HUES48 (cell line): ENCODE measurements around the gene PGAP2.

Experiments used
- H3K27ac ChIP-seq: one replicate; pipeline ENCODE4 v1.7.0; 2013; ENCODE audit warnings: low read depth, low read length, inconsistent platforms
- H3K27me3 ChIP-seq: 2 replicates; pipeline ENCODE4 v1.6.1; 2013; ENCODE audit warnings: mild to moderate bottlenecking, low read length; ENCODE audit not compliant: control insufficient read depth, insufficient read depth
- H3K36me3 ChIP-seq: 2 replicates; pipeline ENCODE4 v1.6.1; 2013; ENCODE audit warnings: low read length; ENCODE audit not compliant: control insufficient read depth, insufficient read depth
- H3K4me1 ChIP-seq: 2 replicates; pipeline ENCODE4 v1.6.1; 2013; ENCODE audit warnings: mild to moderate bottlenecking, low read length; ENCODE audit not compliant: control insufficient read depth, insufficient read depth
- H3K4me3 ChIP-seq: 2 replicates; pipeline ENCODE4 v1.5.1; 2013; ENCODE audit warnings: mild to moderate bottlenecking, low read depth, low read length
- H3K9ac ChIP-seq: 2 replicates; pipeline ENCODE4 v1.6.1; 2013; ENCODE audit warnings: mild to moderate bottlenecking, low read depth, low read length, moderate library complexity
- H3K9me3 ChIP-seq: 2 replicates; pipeline ENCODE4 v1.6.1; 2013; ENCODE audit warnings: low read length; ENCODE audit not compliant: control insufficient read depth, insufficient read depth

PGAP2 gene

GRCh38 chr11:3845246-3845645 is 36.9 kb downstream of the PGAP2 start:
- no peak overlapping the region for H3K27ac ChIP-seq
- H3K4me3 ChIP-seq: no peak overlapping the region
- no peak overlapping the region for H3K9ac ChIP-seq
- peaks cover 6% of the 10 kb centered on the region; the same call in 1 of the 2 replicates for H3K4me1 ChIP-seq
- H3K9me3 ChIP-seq: no peaks in the 10 kb centered on the region
- H3K36me3 ChIP-seq: no peaks in the 10 kb centered on the region
- H3K27me3 ChIP-seq: no peaks in the 10 kb centered on the region

- H3K36me3 ChIP-seq: no peaks in the 10 kb centered on the region
- no peaks in the 10 kb centered on the region for H3K9me3 ChIP-seq
- no peaks in the 10 kb centered on the region for H3K27me3 ChIP-seq
- H3K9ac ChIP-seq: no peak overlapping the region
- H3K27ac ChIP-seq: no peak overlapping the region
- H3K4me3 ChIP-seq: no peak overlapping the region
- H3K4me1 ChIP-seq: peaks cover 6% of the 10 kb centered on the region; the same call in 1 of the 2 replicates
These were observed 37.3 kb downstream of the PGAP2 start for GRCh38 chr11:3845670-3846069.

- no peak overlapping the region for H3K27ac ChIP-seq
- H3K9me3 ChIP-seq: no peaks in the 10 kb centered on the region
- H3K4me3 ChIP-seq: no peak overlapping the region
- no peaks in the 10 kb centered on the region for H3K36me3 ChIP-seq
- no peaks in the 10 kb centered on the region for H3K27me3 ChIP-seq
- peaks cover 6% of the 10 kb centered on the region for H3K4me1 ChIP-seq
- no peak overlapping the region for H3K9ac ChIP-seq
These were observed 41.0 kb downstream of the PGAP2 start for GRCh38 chr11:3849297-3849874.

GRCh38 chr11:3853545-3853842 is 45.1 kb downstream of the PGAP2 start:
- Histone ChIP-seq H3K4me1 (peaks cover 14% of the 10 kb centered on the region), H3K27ac (no peak overlapping the region), H3K4me3 (no peak overlapping the region), H3K9ac (no peak overlapping the region), H3K27me3 (peaks cover 18% of the 10 kb centered on the region), H3K36me3 (no peaks in the 10 kb centered on the region), H3K9me3 (no peaks in the 10 kb centered on the region)

GRCh38 chr11:3853899-3854659 is 45.7 kb downstream of the PGAP2 start:
- Histone ChIP-seq H3K36me3 (no peaks in the 10 kb centered on the region), H3K9ac (no peak overlapping the region), H3K9me3 (no peaks in the 10 kb centered on the region), H3K4me3 (peak overlapping the region; percentile 86; the same call in 1 of the 2 replicates), H3K27me3 (peaks cover 18% of the 10 kb centered on the region), H3K4me1 (peaks cover 14% of the 10 kb centered on the region), H3K27ac (no peak overlapping the region)

GRCh38 chr11:3854660-3854976 is 46.3 kb downstream of the PGAP2 start:
- H3K4me3 ChIP-seq: peak overlapping the region; percentile 86; the same call in 1 of the 2 replicates
- peaks cover 18% of the 10 kb centered on the region for H3K4me1 ChIP-seq
- H3K36me3 ChIP-seq: no peaks in the 10 kb centered on the region
- no peaks in the 10 kb centered on the region for H3K9me3 ChIP-seq
- no peak overlapping the region for H3K27ac ChIP-seq
- H3K9ac ChIP-seq: no peak overlapping the region
- peaks cover 18% of the 10 kb centered on the region for H3K27me3 ChIP-seq

- Histone ChIP-seq H3K36me3 (no peaks in the 10 kb centered on the region), H3K4me3 (peak within 1 kb of the TSS; percentile 86), H3K27me3 (peaks cover 18% of the 10 kb centered on the region), H3K27ac (peak within 1 kb of the TSS; percentile 87), H3K9me3 (no peaks in the 10 kb centered on the region), H3K9ac (peak within 1 kb of the TSS; percentile 58), H3K4me1 (peaks cover 18% of the 10 kb centered on the region)
These were observed 46.8 kb downstream of the PGAP2 start, which contains the start of gene STIM1 for GRCh38 chr11:3854977-3855807. STIM1 (plus strand) TSS chr11:3855664; CDS start chr11:3856271, 607 bp downstream.

- H3K27me3 ChIP-seq: peaks cover 18% of the 10 kb centered on the region
- H3K36me3 ChIP-seq: no peaks in the 10 kb centered on the region
- peaks cover 18% of the 10 kb centered on the region for H3K4me1 ChIP-seq
- no peaks in the 10 kb centered on the region for H3K9me3 ChIP-seq
- peak overlapping the region; percentile 86 for H3K4me3 ChIP-seq
- no peak overlapping the region for H3K9ac ChIP-seq
- no peak overlapping the region for H3K27ac ChIP-seq
These were observed 47.6 kb downstream of the PGAP2 start for GRCh38 chr11:3855808-3856491.

GRCh38 chr11:3856856-3857553 is 48.6 kb downstream of the PGAP2 start:
- H3K27me3 ChIP-seq: peaks cover 18% of the 10 kb centered on the region
- H3K4me3 ChIP-seq: no peak overlapping the region
- H3K9me3 ChIP-seq: no peaks in the 10 kb centered on the region
- no peak overlapping the region for H3K27ac ChIP-seq
- H3K36me3 ChIP-seq: no peaks in the 10 kb centered on the region
- H3K4me1 ChIP-seq: peaks cover 24% of the 10 kb centered on the region
- no peak overlapping the region for H3K9ac ChIP-seq

GRCh38 chr11:3857628-3858027 is 49.3 kb downstream of the PGAP2 start:
- H3K27me3 ChIP-seq: peaks cover 18% of the 10 kb centered on the region
- H3K4me3 ChIP-seq: no peak overlapping the region
- H3K36me3 ChIP-seq: no peaks in the 10 kb centered on the region
- H3K27ac ChIP-seq: no peak overlapping the region
- H3K4me1 ChIP-seq: peaks cover 30% of the 10 kb centered on the region
- no peaks in the 10 kb centered on the region for H3K9me3 ChIP-seq
- H3K9ac ChIP-seq: no peak overlapping the region
